Stimulated activated CD4-positive, alpha-beta T cell treated with anti-CD3 and anti-CD28 coated beads, TNF-alpha, amount 100 ng/mL, for 48 hours (primary cell): ENCODE data around the gene HAGHL.

Source experiments
- DNase-seq, 3 donors: peaks; one replicate each; pipeline ENCODE4 v3.0.0-alpha.2; 2020; ENCODE audit warnings: low read depth in 3 of 3

Gene HAGHL

DNA sequence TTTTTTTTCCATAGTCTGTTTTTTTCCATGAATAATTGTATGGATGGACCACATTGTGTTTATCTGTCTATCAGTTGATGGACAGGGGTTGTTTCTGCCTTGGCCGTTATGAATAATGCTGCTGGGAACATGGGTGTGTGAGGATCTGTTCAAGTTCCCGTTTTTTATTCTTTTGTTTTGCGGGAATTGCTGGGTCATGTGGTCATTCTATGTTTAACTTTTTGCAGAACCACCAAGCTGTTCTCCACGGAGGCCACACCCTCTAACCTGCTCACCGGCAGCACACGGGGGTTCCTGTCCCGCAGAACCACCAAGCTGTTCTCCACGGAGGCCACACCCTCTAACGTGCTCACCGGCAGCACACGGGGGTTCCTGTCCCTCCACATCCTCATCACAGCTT is 27.8 kb downstream of the HAGHL start:
- DNase-seq, result no peak

DNA sequence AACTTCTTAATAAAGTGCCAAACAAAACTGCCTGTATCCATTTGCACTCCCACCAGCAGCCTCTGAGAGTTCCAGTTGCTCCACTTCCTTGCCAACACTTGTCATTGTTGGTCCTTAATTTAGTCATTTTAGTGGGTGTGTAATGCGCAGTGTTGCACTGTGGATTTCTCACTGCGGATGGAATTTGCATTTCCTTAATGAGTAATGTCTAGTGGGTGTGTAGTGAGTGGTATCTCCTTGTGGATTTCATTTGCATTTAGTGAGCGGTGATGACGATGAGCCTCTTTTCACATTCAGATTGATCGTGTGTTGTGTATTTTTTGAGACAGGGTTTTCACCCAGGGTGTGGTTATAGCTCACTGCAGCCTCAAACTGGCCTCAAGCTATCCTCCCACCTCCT is 29.5 kb downstream of the HAGHL start:
- no peak for DNase-seq

DNA sequence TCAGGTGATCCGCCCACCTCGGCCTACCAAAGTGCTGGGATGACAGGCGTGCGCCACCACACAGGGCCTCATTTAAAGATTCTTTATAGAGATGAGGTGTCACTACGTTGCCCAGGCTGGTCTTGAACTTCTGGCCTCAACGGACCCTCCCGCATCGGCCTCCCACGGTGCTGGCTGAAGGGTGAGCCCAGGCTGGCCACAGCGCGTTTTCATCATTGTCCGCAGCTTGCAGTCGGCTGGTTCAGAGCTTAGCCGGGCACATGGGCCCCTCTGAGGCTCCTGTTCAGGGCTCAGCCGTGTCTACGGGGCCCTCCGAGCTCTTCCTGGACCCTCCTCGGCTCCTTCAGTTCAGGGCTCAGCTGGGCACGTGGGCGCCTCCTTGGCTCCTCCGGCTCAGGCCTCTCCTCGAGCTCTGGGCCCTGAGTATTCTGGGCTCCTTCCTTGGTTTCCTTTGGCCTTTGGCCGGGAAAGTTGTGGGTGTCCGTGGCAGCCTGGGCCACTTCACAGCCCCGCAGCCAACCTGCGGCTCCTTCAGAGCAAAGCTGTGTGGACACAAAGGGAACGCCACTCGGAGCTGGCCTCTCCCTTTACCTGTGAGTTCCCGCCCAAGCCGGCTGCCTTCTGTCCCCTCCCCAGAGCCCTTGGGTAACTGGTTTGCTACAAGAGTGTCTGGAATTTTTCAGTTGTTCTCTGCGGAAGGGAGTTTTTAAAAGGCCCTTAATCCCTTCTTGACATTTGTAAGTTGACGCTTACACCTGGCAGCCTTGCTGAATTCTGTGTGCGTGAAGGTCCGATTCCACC is 32.4 kb downstream of the HAGHL start:
- no peak for DNase-seq

DNA sequence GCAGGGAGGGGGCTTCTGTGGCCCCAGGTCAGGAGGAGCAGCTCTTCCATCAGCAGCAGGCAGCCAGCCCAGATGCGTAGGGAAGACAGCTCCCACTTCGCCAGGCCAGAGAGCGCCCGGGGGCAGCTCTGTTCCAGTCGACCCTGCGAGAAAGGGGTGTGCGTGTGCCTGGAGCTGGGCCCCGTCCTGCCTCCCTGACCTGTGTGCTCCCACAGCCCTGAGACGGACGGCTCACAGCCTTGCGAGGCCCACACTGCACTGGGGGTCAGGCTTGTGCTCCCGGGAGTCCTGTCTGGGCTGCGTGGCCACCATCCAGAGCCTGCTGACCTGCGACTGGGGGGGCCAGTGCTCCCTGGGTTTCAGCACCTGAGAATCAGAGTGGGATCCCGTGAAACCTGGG is 33.2 kb downstream of the HAGHL start:
- DNase-seq, result no peak

DNA sequence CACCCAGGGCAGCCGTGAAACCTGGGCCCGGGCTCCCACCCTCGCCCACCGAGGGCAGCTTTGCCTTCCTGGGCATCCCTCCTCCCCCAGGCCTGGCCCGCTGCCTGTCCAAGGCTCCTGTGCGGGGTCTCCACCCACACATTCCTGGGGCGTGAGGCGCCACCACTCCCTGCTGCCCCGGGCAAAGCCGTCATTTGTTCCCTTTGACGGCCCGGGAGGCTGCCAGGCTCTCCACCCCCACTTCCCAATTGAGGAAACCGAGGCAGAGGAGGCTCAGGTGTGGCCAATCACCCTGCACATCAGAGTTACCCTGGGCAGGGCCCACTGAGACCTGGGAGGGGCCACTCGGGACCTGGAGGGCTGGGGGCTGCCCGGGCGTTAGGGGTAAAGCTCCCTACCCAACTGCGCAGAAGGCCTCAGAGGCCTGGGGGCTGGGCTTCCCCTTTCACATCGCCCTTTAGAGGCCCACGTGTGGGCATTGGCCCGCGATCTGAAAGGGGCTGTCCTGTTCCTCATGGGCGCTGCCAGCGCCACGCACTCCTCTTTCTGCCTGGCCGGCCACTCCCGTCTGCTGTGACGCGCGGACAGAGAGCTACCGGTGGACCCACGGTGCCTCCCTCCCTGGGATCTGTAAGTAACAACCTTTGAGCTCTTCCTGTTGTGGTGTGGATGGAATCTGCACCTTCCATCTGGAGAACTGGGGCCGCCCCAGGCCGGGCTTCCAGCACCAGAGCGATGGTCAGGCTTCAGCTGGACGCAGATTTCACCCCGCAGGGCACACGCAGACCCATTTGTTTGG is 33.8 kb downstream of the HAGHL start, which contains the start of gene MSLN:
Gene MSLN, plus strand, starts transcription at position 190 of the 799 bp plus-strand sequence. CDS start 1,947 bp downstream, outside the sequence.
- DNase-seq, result no peak

DNA sequence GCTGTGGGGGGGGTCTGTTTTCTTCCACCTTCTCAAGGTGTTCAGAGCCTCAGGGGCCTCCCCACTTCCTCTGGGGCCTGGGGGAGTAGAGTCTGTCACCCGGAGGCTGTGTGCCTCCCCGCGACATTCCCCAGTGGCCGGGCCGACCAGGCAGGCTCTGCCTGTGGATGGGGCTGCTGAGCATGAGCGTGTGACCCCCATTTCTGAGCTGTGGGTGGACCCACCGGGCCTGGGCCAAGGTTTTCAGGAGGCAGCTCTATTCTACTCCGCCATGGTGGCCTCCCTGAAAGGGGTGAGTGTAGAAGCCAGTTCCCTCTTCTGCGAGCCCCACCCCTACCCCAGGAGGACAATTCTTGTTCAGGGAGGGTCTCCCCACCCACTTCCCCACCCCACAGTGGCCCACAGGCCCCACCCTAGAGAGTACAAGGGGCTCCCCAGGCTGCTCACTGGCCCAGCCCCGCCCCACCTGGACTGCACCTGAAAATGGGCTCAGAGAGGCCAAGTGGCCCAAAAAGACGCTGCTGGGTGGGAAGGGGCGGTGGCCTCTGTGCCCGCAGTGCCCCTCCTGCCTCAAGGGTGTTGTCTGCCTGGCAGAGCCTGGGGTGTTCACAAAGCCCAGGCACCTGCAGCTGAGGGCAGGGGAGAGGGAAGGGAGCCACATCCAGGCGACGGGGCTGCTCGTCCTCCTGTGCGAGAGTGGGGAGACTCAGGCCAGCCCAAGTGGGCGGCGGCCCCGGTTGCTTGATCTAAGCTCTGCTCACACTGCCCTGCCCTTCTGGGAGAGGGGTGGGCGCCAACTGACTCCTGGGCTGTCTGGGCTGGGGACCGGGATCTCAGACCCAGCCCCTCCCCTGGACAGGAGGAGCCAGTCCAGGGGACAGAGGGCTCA is 35.0 kb downstream of the HAGHL start:
- DNase-seq, result no peak

DNA sequence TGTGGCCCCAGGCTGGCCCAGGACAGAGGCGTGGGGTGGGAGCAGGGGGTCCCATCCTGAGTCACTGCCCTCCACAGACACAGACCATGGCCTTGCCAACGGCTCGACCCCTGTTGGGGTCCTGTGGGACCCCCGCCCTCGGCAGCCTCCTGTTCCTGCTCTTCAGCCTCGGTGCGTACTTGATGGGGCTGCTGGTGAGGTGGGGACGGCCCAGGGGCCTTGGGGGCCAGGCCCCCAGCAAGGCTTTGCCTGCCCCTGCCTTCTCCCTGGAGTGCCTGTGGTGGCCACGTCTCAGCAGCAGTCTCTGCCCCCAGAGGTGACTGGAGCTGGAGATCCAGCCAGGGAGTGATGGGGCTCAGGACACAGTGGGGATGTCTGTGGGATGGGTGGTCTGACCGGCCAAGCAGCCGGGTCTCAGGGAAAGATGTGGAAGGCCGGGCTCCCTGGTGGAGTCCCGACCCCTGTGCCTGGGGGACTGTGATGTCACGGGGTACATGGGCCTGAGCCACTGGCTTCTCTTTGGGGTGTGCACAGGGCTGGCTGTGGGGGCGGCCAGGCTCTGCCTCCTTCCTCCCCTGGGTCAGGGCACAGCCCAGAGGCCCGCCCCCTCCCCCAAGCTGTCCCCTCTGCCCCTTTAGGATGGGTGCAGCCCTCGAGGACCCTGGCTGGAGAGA is 35.8 kb downstream of the HAGHL start:
- no peak for DNase-seq

DNA sequence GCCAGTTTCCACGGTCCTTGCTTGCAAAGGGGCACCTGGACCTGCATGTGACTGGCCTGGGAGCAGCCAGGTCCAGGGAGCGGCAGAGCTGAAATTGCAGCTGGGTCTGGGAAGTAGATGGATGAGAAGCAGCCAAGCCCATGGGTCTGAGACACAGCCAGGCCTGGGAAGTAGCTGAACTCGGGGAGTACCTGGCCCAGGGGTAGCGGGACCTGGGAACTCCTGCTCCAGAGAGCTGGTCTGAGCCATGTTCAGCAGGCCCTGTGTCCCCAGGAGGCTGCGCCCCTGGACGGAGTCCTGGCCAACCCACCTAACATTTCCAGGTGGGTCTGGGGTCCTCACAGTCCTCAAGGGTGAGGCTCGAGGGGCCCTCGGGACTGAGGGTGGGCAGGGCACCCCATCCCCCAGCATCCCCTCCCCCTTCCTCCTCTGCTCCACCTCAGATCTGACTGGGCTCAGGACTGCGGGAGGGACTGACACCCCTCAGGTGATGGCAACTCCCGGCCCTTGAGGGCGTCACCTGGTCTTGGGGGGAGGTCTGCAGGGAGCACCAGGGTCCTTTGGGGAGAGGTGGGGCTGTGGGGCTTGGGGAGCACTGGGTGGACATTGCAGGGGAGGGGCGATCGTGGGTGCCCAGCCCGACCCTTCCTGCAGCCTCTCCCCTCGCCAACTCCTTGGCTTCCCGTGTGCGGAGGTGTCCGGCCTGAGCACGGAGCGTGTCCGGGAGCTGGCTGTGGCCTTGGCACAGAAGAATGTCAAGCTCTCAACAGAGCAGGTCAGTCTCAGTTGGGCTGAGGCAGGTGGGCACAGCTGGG is 36.7 kb downstream of the HAGHL start:
- no peak for DNase-seq

DNA sequence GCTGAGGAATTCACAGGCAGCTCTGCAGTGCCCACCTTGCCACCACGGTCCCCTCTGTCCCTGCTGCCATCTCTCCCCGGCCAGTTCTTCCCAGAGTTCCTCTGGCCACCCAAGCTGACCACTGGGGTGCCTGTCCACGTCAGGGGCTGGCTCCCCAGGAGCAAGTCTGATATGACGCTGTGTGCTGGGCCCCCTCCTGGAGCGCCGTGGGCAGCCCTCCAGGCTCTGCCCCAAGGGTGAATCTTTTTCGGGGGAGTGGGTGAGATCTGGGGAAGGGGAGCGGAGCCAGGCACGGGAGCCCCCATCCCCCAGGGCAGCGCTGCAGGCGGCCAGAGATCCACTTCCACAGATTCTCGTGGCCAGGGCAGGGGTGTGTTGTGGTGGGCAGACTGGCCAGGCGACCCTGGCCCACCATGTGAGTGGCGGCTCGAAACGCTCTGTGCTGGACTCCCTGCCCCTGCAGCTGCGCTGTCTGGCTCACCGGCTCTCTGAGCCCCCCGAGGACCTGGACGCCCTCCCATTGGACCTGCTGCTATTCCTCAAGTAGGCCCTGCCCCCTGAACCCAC is 37.4 kb downstream of the HAGHL start:
- DNase-seq, result no peak

DNA sequence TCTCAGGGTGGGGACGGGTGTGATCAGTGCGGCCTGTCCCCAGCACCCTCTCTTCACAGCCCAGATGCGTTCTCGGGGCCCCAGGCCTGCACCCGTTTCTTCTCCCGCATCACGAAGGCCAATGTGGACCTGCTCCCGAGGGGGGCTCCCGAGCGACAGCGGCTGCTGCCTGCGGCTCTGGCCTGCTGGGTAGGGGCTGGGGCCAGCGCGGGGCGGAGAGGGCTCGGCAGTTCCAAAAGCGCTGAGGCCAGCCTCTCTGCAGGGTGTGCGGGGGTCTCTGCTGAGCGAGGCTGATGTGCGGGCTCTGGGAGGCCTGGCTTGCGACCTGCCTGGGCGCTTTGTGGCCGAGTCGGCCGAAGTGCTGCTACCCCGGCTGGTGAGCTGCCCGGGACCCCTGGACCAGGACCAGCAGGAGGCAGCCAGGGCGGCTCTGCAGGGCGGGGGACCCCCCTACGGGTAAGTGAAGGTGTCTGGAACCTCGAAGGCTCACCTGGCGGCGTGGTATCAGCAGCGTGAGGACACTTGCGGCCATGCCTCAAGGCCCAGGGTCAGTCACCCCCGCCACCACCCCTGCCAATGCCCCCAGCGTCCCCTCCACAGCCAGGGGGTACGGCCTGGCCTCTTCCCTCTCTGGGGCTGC is 38.1 kb downstream of the HAGHL start:
- DNase-seq, result no peak

DNA sequence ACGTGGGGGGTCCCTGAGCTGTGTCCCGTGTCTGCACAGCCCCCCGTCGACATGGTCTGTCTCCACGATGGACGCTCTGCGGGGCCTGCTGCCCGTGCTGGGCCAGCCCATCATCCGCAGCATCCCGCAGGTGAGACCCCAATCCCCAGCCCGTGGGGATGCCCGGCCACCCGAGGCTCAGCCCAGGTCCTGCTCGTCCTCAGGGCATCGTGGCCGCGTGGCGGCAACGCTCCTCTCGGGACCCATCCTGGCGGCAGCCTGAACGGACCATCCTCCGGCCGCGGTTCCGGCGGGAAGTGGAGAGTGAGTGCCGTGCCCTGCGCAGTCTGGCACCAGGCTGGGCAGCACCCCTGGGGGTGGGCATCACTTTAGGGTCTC is 38.6 kb downstream of the HAGHL start:
- DNase-seq, result no peak

DNA sequence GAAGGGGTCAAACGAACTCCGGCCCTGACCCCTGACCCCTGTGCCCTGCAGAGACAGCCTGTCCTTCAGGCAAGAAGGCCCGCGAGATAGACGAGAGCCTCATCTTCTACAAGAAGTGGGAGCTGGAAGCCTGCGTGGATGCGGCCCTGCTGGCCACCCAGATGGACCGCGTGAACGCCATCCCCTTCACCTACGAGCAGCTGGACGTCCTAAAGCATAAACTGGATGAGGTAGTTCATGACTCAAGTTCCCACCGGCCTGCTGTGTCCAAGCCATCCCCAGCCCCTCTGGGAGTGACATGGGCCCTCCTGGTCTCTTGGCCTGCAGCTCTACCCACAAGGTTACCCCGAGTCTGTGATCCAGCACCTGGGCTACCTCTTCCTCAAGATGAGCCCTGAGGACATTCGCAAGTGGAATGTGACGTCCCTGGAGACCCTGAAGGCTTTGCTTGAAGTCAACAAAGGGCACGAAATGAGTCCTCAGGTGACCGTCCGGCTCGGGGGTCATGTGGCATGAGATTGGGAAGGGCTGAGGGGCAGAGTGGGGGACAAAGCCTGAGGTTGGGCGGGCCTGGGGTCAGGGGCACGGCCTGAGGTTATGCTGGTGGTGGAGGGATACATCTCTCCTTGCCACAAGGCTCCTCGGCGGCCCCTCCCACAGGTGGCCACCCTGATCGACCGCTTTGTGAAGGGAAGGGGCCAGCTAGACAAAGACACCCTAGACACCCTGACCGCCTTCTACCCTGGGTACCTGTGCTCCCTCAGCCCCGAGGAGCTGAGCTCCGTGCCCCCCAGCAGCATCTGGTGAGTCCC is 39.3 kb downstream of the HAGHL start:
- no peak for DNase-seq

DNA sequence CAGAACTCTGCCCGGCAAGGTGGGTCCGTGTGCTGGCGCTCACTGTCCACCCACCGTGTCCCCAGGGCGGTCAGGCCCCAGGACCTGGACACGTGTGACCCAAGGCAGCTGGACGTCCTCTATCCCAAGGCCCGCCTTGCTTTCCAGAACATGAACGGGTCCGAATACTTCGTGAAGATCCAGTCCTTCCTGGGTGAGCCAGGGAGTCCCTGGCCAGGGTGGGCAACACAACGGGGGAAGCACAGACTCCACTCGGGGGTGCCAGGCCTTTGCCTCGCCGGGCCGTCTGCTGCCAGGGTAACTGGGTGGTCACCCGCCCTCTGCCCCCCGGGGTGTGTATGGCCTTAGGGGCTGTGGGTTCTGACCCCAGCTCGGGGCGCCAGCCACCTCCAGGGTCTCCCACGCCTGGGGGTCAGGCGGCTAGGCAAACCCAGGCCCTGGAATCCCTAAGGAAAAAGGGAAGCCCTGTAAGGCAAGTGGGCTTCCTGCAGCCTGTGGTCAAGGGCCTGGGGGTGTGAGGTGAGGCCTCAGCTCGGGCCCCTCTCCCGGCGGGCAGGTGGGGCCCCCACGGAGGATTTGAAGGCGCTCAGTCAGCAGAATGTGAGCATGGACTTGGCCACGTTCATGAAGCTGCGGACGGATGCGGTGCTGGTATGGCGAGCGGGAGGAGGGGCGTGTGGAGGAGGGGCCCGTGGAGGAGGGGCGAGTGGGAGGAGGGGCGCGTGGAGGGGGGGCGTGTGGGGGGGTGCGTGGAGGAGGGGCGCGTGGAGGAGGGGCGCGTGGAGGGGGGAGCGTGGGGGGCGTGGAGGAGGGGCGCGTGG is 40.1 kb downstream of the HAGHL start:
- DNase-seq, result no peak

DNA sequence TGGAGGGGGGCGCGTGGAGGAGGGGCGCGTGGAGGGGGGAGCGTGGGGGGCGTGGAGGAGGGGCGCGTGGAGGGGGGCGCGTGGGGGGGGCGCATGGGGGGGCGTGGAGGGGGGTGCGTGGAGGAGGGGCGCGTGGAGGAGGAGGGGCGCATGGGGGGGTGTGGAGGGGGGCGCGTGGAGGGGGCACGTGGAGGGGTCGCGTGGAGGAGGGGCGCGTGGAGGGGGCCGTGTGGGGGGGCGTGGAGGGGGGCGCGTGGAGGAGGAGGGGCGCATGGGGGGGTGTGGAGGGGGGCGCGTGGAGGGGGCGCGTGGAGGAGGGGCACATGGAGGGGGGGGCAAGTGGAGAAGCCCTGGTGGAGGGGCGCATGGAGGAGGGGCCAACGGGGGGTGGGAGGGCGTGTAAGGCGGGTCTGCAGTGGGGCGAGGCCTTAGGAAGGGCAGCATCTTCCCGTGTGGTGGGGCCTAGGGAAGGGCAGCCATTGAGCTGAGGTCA is 40.9 kb downstream of the HAGHL start:
- no peak for DNase-seq

DNA sequence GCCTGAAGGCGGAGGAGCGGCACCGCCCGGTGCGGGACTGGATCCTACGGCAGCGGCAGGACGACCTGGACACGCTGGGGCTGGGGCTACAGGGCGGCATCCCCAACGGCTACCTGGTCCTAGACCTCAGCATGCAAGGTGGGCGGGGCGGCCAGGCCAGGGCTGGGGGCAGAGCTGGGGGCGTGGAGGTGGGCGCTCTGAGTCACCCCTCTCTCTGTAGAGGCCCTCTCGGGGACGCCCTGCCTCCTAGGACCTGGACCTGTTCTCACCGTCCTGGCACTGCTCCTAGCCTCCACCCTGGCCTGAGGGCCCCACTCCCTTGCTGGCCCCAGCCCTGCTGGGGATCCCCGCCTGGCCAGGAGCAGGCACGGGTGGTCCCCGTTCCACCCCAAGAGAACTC is 41.5 kb downstream of the HAGHL start:
- no peak for DNase-seq

DNA sequence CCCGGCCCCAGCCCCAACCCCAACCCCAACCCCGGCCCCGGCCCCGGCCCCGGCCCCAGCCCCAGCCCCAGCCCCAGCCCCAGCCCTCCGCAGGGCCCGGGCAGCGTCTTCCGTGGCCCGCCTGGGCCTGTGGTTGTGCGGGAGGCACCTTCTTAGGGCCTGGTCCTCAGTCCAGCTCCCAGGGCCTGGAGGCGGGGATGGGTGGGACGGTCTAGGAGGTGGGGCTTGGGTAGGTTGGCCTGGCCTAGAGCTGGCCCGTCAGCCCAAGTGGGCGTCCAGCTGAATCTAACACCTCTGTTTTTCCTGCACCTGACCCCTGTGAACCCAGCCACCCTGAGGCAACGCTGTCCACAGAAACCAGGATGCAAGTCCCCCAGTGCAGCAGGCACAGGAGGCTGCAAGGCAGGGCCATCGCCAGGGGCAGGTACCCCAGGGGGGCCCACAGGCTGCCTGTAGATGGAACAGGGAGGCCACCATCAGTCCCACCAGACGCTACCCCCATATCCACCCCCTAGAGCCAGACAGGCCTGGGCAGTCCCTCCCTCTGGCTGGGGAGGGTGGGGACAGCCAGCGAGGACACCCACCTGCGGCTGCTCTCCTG is 42.4 kb downstream of the HAGHL start:
- DNase-seq, result no peak

DNA sequence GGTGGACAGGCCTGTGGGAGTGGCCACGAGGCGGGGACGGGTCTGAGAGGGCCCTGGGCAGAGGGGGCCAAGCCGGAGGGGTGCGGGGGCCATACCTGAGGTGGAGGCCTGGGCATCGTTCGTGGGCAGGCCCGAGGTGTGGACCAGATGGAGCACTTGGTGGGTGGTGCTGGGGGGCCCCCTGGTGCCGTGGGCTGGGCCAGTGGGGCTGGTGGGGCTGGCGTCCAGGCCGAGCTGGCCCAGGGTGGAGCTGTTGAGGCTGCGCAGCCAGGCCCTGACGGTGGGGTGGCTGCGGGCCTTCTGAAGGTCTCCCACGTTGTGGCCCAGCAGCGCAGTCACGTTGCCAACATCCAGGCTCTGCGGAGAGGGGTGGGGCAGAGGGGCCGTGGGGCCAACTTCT is 43.0 kb downstream of the HAGHL start:
- DNase-seq, result no peak

DNA sequence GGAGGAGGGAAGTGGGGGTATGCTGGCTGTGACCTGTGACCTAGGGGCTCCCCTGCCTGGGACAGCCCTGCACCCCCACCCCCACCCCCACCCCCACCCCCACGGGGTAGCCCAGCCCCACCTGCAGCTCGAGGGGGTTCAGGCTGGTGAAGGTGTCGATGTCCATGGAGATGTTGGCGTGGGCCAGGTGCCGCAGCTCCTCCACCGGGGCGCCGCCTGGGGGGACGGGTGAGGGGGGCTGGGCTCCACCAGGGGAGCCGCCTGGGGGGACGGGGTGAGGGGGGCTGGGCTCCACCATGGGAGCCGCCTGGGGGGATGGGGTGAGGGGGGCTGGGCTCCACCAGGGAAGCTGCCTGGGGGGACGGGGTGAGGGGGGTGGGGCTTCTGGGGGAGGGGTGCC is 43.5 kb downstream of the HAGHL start:
- DNase-seq, result no peak
